T-helper 2 cell treated with Interferon-gamma antibody and Interleukin-4, amounts not matched to agents 100 ng/mL and 5 ng/mL, for 36 hours (primary cell): ENCODE data around the gene TRABD2A. TPM values are rescaled to one million over a fixed set of nuclear protein-coding genes. Genes with fewer than 3 reads are reported as not detected.

ENCODE experiments used
- intact Hi-C: fragments of 100-400 bp; cut with micrococcal nuclease; formaldehyde crosslinking; loops from one replicate; pipeline ENCODE4 v1.15.1; 2023
- total RNA-seq: library from RNA; stranded (reverse); gene quantifications from 2 replicates; pipeline ENCODE4 v1.2.3, GENCODE V29; 2022

TRABD2A gene
- total RNA-seq, 1 donor from 2014 or later: 64.9 TPM

GRCh38 chr2:84830095-84830494, 50.8 kb downstream of the TRABD2A start:
- intact Hi-C loops: loop anchor here (5.0 kb wide), 1 partner anchor 47 kb away; no protein-coding TSS in a partner anchor

- intact Hi-C loops: loop anchor here (5.0 kb wide), 1 partner anchor 48 kb away; no protein-coding TSS in a partner anchor
These were observed 51.2 kb downstream of the TRABD2A start for GRCh38 chr2:84829693-84830092.

- intact Hi-C loops: no loop called here
These were observed 52.8 kb downstream of the TRABD2A start for GRCh38 chr2:84827978-84828575.

GRCh38 chr2:84823788-84824187, 57.1 kb downstream of the TRABD2A start:
- intact Hi-C loops: no loop called here

GRCh38 chr2:84823229-84823628, 57.7 kb downstream of the TRABD2A start:
- intact Hi-C loops: no loop called here

DNA sequence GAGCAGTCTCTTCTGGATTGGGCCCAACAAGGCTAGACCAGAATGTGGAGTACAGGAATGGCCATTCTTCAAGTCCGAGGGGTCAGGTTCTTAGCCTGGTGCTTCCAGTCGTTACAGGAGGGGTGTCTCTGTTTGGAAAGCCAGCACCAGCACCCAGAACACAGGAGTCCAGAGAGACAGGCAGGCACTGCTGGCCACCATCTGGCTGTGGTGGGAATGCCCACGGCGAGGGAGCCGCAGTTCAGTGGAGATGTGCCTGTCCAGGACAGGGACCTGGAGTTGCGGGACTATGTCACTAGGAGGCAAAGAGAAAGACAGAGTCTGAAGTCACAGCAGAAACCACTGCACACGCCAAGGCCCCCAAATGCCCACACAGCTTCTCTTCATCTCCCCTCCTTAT, 59.1 kb downstream of the TRABD2A start:
- intact Hi-C loops: no loop called here

DNA sequence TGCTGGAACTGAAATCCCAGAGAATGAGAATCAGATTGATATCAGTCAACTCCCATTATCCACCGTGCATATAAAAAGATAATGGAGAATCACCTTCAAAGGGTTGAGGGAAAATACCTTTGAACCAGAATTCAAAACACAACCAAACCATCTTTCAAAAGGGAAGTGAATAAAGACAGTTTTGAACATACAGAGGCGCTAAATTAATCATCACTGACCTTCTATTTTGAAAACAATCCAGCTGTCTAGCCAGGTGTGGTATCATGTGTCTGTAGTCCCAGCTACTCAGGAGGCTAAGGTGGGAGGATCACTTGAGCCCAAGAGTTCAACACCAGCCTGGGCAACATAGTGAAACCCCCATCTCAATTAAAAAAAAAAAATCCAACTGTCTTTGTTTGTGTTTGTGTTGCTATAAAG, 63.6 kb downstream of the TRABD2A start:
- intact Hi-C loops: no loop called here

DNA sequence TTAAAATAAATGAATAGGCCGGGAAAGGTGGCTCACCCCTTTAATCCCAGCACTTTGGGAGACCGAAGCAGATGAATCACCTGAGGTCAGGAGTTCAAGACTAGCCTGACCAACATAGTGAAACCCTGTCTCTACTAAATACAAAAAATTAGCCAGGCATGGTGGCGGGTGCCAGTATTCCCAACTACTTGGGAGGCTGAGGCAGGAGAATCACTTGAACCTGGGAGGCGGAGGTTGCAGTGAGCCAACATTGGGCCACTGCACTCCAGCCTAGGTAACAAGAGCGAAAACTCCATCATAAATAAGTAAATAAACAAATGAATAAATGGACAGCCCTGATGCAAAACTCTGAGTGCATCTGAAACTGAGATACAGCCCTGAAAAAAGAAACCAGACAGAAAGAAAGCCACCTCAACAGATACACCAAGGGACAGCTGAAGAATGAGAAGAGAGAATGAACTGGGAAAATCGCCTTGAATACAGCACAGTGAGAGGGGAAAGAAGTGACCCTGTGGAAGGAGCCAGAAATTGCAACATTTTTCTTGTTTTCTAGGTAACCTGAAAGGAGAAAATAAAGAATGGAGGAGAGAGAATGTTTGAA, 64.4 kb downstream of the TRABD2A start:
- intact Hi-C loops: no loop called here

DNA sequence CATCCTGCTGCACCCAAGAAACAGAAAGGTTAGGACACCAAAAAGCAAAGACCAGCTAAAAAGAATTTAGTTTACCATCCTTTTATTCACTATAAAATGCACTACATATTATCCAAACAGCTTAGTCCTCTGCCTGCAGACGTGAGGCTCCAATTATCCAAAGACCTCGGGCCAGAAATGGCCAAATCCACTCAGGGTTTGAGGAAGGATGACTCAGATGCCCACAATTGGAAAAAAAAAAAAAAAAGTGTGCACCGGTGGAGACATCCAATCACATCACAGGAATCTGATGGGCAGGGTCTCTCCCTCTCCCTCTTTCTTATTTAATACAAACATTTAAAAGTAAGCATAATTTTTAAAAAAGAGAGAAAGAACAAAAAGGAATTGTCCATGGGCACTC, 65.7 kb downstream of the TRABD2A start:
- intact Hi-C loops: no loop called here

- intact Hi-C loops: no loop called here
These were observed 68.9 kb downstream of the TRABD2A start for GRCh38 chr2:84811839-84812431.

GRCh38 chr2:84808279-84808678, 72.6 kb downstream of the TRABD2A start:
- intact Hi-C loops: no loop called here

GRCh38 chr2:84807063-84807485, 73.8 kb downstream of the TRABD2A start:
- intact Hi-C loops: no loop called here

DNA sequence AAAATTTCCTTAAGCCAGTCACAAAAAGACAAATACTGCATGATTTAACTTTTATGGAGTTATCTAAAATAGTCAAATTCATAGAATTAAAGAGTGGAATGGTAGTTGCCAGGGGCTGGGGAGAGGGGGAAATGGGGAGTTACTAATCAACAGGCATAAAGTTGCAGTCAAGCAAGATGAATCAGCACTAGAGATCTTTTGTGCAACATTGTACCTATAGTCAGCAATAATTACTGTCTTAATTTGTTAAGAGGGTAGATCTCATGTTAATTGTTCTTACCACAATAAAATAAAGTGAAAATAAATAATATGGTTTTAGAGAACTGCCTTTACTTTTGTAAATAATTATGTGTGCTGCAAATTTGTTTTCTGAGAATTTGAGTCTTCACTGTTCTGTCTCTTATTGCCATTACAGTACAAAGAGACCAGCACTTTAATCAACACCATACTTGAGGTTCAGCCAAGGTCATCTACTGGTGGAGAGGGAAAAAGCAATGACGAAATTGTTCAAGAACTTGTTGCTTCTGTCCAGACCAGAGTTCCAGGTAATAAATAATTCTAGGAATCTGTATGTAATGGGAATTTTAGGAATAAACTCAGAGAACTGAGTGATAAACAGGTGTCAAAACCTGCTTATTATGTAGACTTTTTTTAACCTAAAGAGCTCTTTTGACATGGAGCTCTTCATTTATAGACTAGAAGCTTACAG, 75.5 kb downstream of the TRABD2A start:
- intact Hi-C loops: no loop called here

- intact Hi-C loops: no loop called here
These were observed 79.1 kb downstream of the TRABD2A start for GRCh38 chr2:84801811-84802210.

DNA sequence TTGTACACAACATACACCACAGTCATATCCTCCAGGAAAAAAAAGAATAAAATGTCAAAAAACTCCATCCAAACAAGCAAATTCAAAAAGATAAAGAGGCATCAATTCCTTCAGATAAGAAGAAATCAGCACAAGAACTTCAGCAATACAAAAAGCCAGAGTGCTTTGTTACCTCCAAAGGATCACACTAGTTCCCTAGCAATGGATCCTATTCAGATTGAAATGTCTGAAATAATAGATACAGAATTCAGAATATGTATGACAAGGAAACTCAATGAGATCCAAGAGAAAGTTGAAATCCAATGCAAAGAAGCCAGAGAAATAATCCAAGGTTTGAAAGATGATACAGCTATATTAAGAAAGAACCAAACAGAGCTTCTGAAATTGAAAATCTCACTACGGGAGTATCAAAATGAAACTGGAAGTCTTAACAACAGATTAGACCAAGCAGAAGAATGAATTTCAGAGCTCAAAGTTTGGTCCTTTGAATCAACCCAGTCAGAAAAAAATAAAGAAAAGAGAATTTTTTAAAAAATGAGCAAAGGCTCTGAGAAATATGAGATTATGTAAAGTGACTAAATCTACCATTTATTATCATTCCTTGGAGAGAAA, 80.6 kb downstream of the TRABD2A start:
- intact Hi-C loops: no loop called here

DNA sequence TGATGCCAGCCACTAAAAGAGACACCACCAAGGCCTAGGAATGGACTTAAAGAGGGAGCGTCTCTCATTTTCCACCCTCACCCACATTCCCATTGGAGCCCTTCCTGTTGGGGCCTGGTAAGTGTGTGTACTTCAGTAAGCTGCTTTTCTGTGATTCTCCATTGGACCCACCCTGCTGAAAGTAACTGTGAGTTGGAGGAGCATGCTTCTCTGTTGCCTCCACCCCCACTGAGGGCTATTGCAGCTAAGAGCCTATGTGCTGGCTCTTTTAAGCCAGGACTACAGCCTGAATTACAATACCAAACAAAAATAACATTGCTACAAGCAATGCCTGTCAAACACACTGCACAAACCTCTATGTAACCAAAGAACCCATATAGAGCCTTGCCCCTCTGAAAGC, 81.1 kb downstream of the TRABD2A start:
- intact Hi-C loops: no loop called here

DNA sequence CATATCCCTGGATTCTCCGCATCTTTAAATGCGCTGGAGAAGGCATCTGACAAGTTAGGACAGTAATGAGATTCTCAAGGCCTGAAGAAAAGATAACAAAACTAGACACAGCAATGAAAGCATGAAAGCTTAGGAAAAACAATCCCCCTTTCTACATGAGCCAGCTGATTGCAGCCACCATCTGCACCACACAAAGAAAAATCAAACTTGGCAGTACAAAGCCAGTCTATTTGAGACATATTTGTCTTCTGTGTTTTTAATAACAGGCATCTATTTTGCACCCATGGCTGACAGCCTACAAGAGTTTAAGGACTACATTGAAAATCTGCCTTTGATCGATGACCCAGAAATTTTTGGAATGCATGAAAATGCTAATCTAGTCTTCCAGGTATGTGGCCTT, 83.6 kb downstream of the TRABD2A start:
- intact Hi-C loops: no loop called here

DNA sequence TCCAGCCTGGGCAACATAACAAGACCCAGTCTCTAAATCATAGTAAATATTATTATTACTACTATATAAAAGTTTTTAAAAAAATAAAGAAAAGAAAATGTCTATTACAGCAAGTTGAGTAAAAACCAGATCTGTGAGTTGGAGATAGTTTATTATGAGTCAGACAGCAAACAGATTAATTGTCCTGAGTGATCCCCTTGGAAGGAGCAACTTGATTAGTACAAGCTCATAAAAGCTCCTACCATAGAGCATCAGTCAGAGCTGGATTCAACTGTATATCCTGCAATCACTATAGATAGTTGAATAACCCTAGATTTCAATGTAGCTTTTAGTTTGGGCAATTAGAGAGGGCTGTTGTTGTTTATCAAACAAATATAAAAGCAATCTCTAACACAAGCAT, 84.1 kb downstream of the TRABD2A start:
- intact Hi-C loops: no loop called here

DNA sequence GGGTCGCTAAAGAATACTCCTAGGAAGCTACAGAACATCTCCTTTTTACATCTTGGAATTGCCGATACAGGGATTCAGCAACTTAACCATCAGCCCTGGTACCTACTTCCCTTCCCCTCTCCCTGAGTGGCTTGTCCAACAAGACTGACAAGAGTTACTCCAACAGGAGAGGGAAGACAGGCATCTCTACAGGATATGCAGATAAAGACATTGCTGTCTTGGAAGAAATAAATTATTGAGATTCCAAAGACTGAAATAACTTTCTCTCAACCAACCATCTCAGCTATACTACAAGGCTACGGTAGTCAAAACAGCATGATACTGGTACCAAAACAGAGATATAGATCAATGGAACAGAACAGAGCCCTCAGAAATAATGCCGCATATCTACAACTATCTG, 87.2 kb downstream of the TRABD2A start:
- intact Hi-C loops: no loop called here

GRCh38 chr2:84792856-84793522, 87.9 kb downstream of the TRABD2A start:
- intact Hi-C loops: no loop called here

GRCh38 chr2:84788498-84788897, 92.4 kb downstream of the TRABD2A start:
- intact Hi-C loops: no loop called here
